DOHH2 (cell line): ENCODE results near the gene TUBB2B.

Experiments
- CTCF ChIP-seq: fragments of 200-600 bp; sonication (generic); IDR thresholded peaks from one replicate; pipeline ENCODE4 v1.5.1; 2014; ENCODE audit warnings: antibody characterized with exemption, mild to moderate bottlenecking, low read depth, low read length; ENCODE audit not compliant: poor library complexity, severe bottlenecking
- EZH2phosphoT487 ChIP-seq: fragments of 200-600 bp; sonication (generic); IDR thresholded peaks from 2 replicates; pipeline ENCODE4 v1.6.1; 2017; ENCODE audit warnings: borderline replicate concordance, mild to moderate bottlenecking, antibody characterized with exemption, low read length, moderate library complexity, mixed read lengths

- TF ChIP-seq CTCF (no peak), EZH2phosphoT487 (no peak)
Measured at GRCh38 chr6:3199382-3199781, 28.1 kb downstream of the TUBB2B start.
